NT2/D1 (cell line): ENCODE measurements around the gene OR2W3.

Experiments
- DNase-seq: peaks from one replicate; pipeline ENCODE4 v3.0.0-alpha.2; 2011; ENCODE audit warnings: low read depth, low spot score
- H3K27me3 ChIP-seq: 2 replicates; pipeline ENCODE4 v1.6.0; 2011; ENCODE audit warnings: mild to moderate bottlenecking; ENCODE audit not compliant: insufficient read length, insufficient read depth
- H3K36me3 ChIP-seq: 2 replicates; pipeline ENCODE4 v1.6.1; 2011; ENCODE audit warnings: mild to moderate bottlenecking, low read length, mixed read lengths; ENCODE audit not compliant: insufficient read depth, insufficient read length
- H3K4me1 ChIP-seq: 2 replicates; pipeline ENCODE4 v1.5.1; 2011; ENCODE audit not compliant: insufficient read depth, insufficient read length
- H3K4me3 ChIP-seq: 2 replicates; pipeline ENCODE4 v1.5.1; 2011; ENCODE audit warnings: low read depth; ENCODE audit not compliant: insufficient read length
- H3K9ac ChIP-seq: 2 replicates; pipeline ENCODE4 v1.6.0; 2011; ENCODE audit warnings: low read depth; ENCODE audit not compliant: insufficient read length
- H3K9me3 ChIP-seq: 2 replicates; pipeline ENCODE4 v1.5.1; 2011; ENCODE audit warnings: mild to moderate bottlenecking, low read length; ENCODE audit not compliant: insufficient read depth
- SUZ12 ChIP-seq: IDR thresholded peaks from 2 replicates; pipeline ENCODE4 v1.6.1; 2011; ENCODE audit not compliant: insufficient read length, insufficient read depth; ENCODE audit errors: extremely low read depth
- YY1 ChIP-seq: IDR thresholded peaks from 2 replicates; pipeline ENCODE4 v1.6.1; 2011; ENCODE audit not compliant: insufficient read length, insufficient read depth
- ZNF274 ChIP-seq: IDR thresholded peaks from 2 replicates; pipeline ENCODE4 v1.6.1; 2011; ENCODE audit warnings: mild to moderate bottlenecking, low read depth, low read length

OR2W3 gene

GRCh38 chr1:247942624-247943023 is 47.2 kb downstream of the OR2W3 start:
- Histone ChIP-seq H3K9me3 (no peaks in the 10 kb centered on the region), H3K4me1 (no peaks in the 10 kb centered on the region), H3K4me3 (no peak overlapping the region), H3K9ac (no peak overlapping the region), H3K36me3 (no peaks in the 10 kb centered on the region), H3K27me3 (no peaks in the 10 kb centered on the region)
- no peak for DNase-seq
- TF ChIP-seq SUZ12: no peak
- TF ChIP-seq ZNF274: no peak
- no peak for TF ChIP-seq YY1
